Measurements from ENCODE around the gene HEPACAM. TPM values are rescaled to one million over a fixed set of nuclear protein-coding genes. Genes with fewer than 3 reads are reported as not detected.

The HEPACAM gene
- polyA plus RNA-seq, 2 of the 4 experiments (the other 2 are of a cell fraction), result not detected

- POLR2A ChIA-PET, result interaction anchor here (1.0 to 1.4 kb wide), 2 partner anchors 11 to 66 kb away, joined by 3 to 6 read pairs; partner anchors contain the start of gene CCDC15
- H3K9me3 ChIP-seq, result no peaks in the 10 kb centered on the region
- DNase-seq (ENCODE audit: low read depth in 1 of 2, low spot score in 1 of 2) (no peak), ATAC-seq (no peak), FAIRE-seq (no peak)
- WGBS (ENCODE audit: missing lambda C conversion rate), result 19% methylated on average over 6 of the region's 6 CpGs
- TF ChIP-seq TFCP2L1 (CRISPR knock-in tag; IDR thresholded peaks at IDR 0.05), result no peak
- TF ChIP-seq RFX5 (IDR thresholded peaks at IDR 0.05), result no peak
- no peak for TF ChIP-seq BCL3 (IDR thresholded peaks at IDR 0.05)
- no peak for TF ChIP-seq NFE2L2 (conservative IDR thresholded peaks at IDR 0.05; ENCODE audit: low read length)
- TF ChIP-seq EHF (CRISPR knock-in tag; IDR thresholded peaks at IDR 0.05), result no peak
- no peak for TF ChIP-seq EP300 (IDR thresholded peaks at IDR 0.05)
- no peak for TF ChIP-seq POLR2A (IDR thresholded peaks at IDR 0.05; ENCODE audit: low read length)
- TF ChIP-seq NPAS2 (CRISPR knock-in tag; IDR thresholded peaks at IDR 0.05; ENCODE audit: borderline replicate concordance), result no peak
- TF ChIP-seq SMC3 (IDR thresholded peaks at IDR 0.05), result no peak
- TF ChIP-seq HOXB5 (CRISPR knock-in tag; IDR thresholded peaks at IDR 0.05), result no peak
- no peak for TF ChIP-seq SREBF2 (IDR thresholded peaks at IDR 0.05)
- TF ChIP-seq CBX8 (IDR thresholded peaks at IDR 0.05), result no peak
- TF ChIP-seq ZFP36 (IDR thresholded peaks at IDR 0.05; ENCODE audit: borderline replicate concordance, partially characterized antibody), result no peak
- no peak for TF ChIP-seq USF2 (IDR thresholded peaks at IDR 0.05)
- no peak overlapping the region for H3K4me3 ChIP-seq
- CTCF ChIA-PET, result interaction anchor here (1.2 to 1.7 kb wide), 6 partner anchors 20 to 105 kb away, joined by 3 to 7 read pairs (median 4); no protein-coding TSS in a partner anchor
- H3K4me2 ChIP-seq, result no peak overlapping the region
- H3K4me1 ChIP-seq, result no peaks in the 10 kb centered on the region
- H3K27ac ChIP-seq, result no peak overlapping the region
These were observed 6.8 kb upstream of the HEPACAM start for GRCh38 chr11:124942466-124943253.

- H3K4me1 ChIP-seq, result no peaks in the 10 kb centered on the region
- H3K4me3 ChIP-seq, result no peak overlapping the region
- POLR2A ChIA-PET, result interaction anchor here (1.4 kb wide), 1 partner anchor 65 kb away, joined by 6 read pairs; no protein-coding TSS in a partner anchor
- ATAC-seq (no peak), FAIRE-seq (no peak), DNase-seq (ENCODE audit: low read depth in 1 of 2, low spot score in 1 of 2) (no peak)
- no peaks in the 10 kb centered on the region for H3K9me3 ChIP-seq
- CTCF ChIA-PET, result interaction anchor here (1.1 to 1.7 kb wide), 3 partner anchors 20 to 76 kb away, joined by 3 to 6 read pairs (median 4); no protein-coding TSS in a partner anchor
- no peak overlapping the region for H3K4me2 ChIP-seq
- no peak overlapping the region for H3K27ac ChIP-seq
- 86% methylated on average over 1 of the region's 1 CpG for WGBS (ENCODE audit: missing lambda C conversion rate)
- no peak for TF ChIP-seq HES2 (IDR thresholded peaks at IDR 0.05)
- no peak for TF ChIP-seq HEYL (CRISPR knock-in tag; IDR thresholded peaks at IDR 0.05)
- no peak for TF ChIP-seq NFE2L2 (conservative IDR thresholded peaks at IDR 0.05; ENCODE audit: low read length)
- TF ChIP-seq ELK1 (IDR thresholded peaks at IDR 0.05; ENCODE audit: low read depth, low read length), result no peak
- TF ChIP-seq PBX3 (IDR thresholded peaks at IDR 0.05), result no peak
- no peak for TF ChIP-seq ESRRA (IDR thresholded peaks at IDR 0.05; ENCODE audit: borderline replicate concordance, low read length)
- TF ChIP-seq MAZ (IDR thresholded peaks at IDR 0.05; ENCODE audit: borderline replicate concordance, low read depth, low read length), result no peak
- no peak for TF ChIP-seq KDM5A (IDR thresholded peaks at IDR 0.05)
- no peak for TF ChIP-seq MYC (IDR thresholded peaks at IDR 0.05; ENCODE audit: borderline replicate concordance, low read length)
- TF ChIP-seq EHMT2 (IDR thresholded peaks at IDR 0.05; ENCODE audit: low read depth), result no peak
- no peak for TF ChIP-seq TFCP2L1 (CRISPR knock-in tag; IDR thresholded peaks at IDR 0.05)
- TF ChIP-seq ZC3H11A (IDR thresholded peaks at IDR 0.05), result no peak
- no peak for TF ChIP-seq HOXB13 (CRISPR knock-in tag; IDR thresholded peaks at IDR 0.05; ENCODE audit: low read depth)
- no peak for TF ChIP-seq PHF8 (IDR thresholded peaks at IDR 0.05; ENCODE audit: borderline replicate concordance, low read depth)
- no peak for TF ChIP-seq REST (IDR thresholded peaks at IDR 0.05)
- no peak for TF ChIP-seq RNF2 (IDR thresholded peaks at IDR 0.05; ENCODE audit: borderline replicate concordance, low read depth)
- no peak for TF ChIP-seq E2F6 (IDR thresholded peaks at IDR 0.05; ENCODE audit: borderline replicate concordance, low read depth)
These were observed 5.9 kb upstream of the HEPACAM start for GRCh38 chr11:124941703-124942102.

All from A549 (cell line).